Measurements from ENCODE around the gene AIFM3.

GRCh38 chr22:20979243-20979809, 12.3 kb downstream of the AIFM3 start:
- TF ChIP-seq CTCF (IDR thresholded peaks at IDR 0.05; ENCODE audit: low read depth, low read length), result no peak
- no peak for TF ChIP-seq EZH2phosphoT487 (IDR thresholded peaks at IDR 0.05; ENCODE audit: low read depth)

Data from OCI-LY3 (cell line).